ENCODE results near the gene ASB10.
A peak's percentile ranks its signal among the peaks of the same experiment; 100 is the strongest.

Gene ASB10

GRCh38 chr7:151150388-151150787, 36.7 kb downstream of the ASB10 start:
- Histone ChIP-seq H3K27me3 (ENCODE audit: insufficient read depth, low read length) (no peaks in the 10 kb centered on the region), H3K4me2 (ENCODE audit: low read length) (no peak overlapping the region), H3K36me3 (ENCODE audit: control insufficient read depth in 1 of 2, insufficient read depth in 2 of 2, low read length in 2 of 2) (no peaks in the 10 kb centered on the region), H4K12ac (ENCODE audit: low read depth, low read length) (no peak overlapping the region), H3K79me1 (ENCODE audit: low read length) (no peaks in the 10 kb centered on the region), H4K91ac (ENCODE audit: low read depth, low read length) (no peak overlapping the region), H3K23ac (ENCODE audit: low read length) (no peak overlapping the region), H2AK5ac (ENCODE audit: low read length) (no peak overlapping the region), H3K4ac (ENCODE audit: low read depth, low read length) (no peak overlapping the region), H3K9ac (ENCODE audit: low read length) (no peak overlapping the region), H3K18ac (ENCODE audit: low read length) (no peak overlapping the region), H3K14ac (ENCODE audit: low read length) (no peak overlapping the region), H2BK5ac (ENCODE audit: low read depth, low read length, poor library complexity) (no peak overlapping the region), H2BK120ac (ENCODE audit: insufficient read depth, low read length, poor library complexity) (no peak overlapping the region), H3K4me1 (ENCODE audit: control insufficient read depth in 1 of 2, insufficient read depth in 2 of 2, low read length in 2 of 2) (no peaks in the 10 kb centered on the region), H3K9me3 (ENCODE audit: insufficient read depth, low read depth, low read length) (no peaks in the 10 kb centered on the region), H2BK12ac (ENCODE audit: low read length) (no peak overlapping the region), H3K27ac (ENCODE audit: low read depth, low read length) (no peak overlapping the region), H3K4me3 (ENCODE audit: low read depth, low read length) (no peak overlapping the region), H4K8ac (ENCODE audit: low read depth, low read length) (no peak overlapping the region), H2AFZ (ENCODE audit: insufficient read depth, low read length, poor library complexity) (no peak overlapping the region), H3K79me2 (ENCODE audit: control insufficient read depth, insufficient read depth, low read length, poor library complexity) (no peaks in the 10 kb centered on the region)
- DNase-seq: peak in 1 of 2 donors; percentile 5
- no CpG with 5 or more reads among the region's 3 CpGs for WGBS (ENCODE audit: extremely low coverage, insufficient coverage, insufficient read length)

- no peak for DNase-seq
- Histone ChIP-seq H3K27ac (ENCODE audit: low read depth, low read length) (no peak overlapping the region), H2BK120ac (ENCODE audit: insufficient read depth, low read length, poor library complexity) (no peak overlapping the region), H3K4me2 (ENCODE audit: low read length) (no peak overlapping the region), H3K27me3 (ENCODE audit: insufficient read depth, low read length) (no peaks in the 10 kb centered on the region), H3K4me1 (ENCODE audit: control insufficient read depth in 1 of 2, insufficient read depth in 2 of 2, low read length in 2 of 2) (no peaks in the 10 kb centered on the region), H3K79me2 (ENCODE audit: control insufficient read depth, insufficient read depth, low read length, poor library complexity) (no peaks in the 10 kb centered on the region), H4K12ac (ENCODE audit: low read depth, low read length) (no peak overlapping the region), H3K4ac (ENCODE audit: low read depth, low read length) (no peak overlapping the region), H2BK5ac (ENCODE audit: low read depth, low read length, poor library complexity) (no peak overlapping the region), H2AFZ (ENCODE audit: insufficient read depth, low read length, poor library complexity) (no peak overlapping the region), H3K4me3 (ENCODE audit: low read depth, low read length) (no peak overlapping the region), H3K14ac (ENCODE audit: low read length) (no peak overlapping the region), H2AK5ac (ENCODE audit: low read length) (no peak overlapping the region), H3K9ac (ENCODE audit: low read length) (no peak overlapping the region), H4K8ac (ENCODE audit: low read depth, low read length) (no peak overlapping the region), H3K23ac (ENCODE audit: low read length) (no peak overlapping the region), H3K18ac (ENCODE audit: low read length) (no peak overlapping the region), H3K36me3 (ENCODE audit: control insufficient read depth in 1 of 2, insufficient read depth in 2 of 2, low read length in 2 of 2) (peaks cover 11 to 14% of the 10 kb centered on the region in 2 experiments), H4K91ac (ENCODE audit: low read depth, low read length) (no peak overlapping the region), H3K9me3 (ENCODE audit: insufficient read depth, low read depth, low read length) (no peaks in the 10 kb centered on the region), H2BK12ac (ENCODE audit: low read length) (no peak overlapping the region), H3K79me1 (ENCODE audit: low read length) (no peaks in the 10 kb centered on the region)
- WGBS (ENCODE audit: extremely low coverage, insufficient coverage, insufficient read length): no CpG with 5 or more reads among the region's 22 CpGs
These were observed 38.5 kb downstream of the ASB10 start for GRCh38 chr7:151148319-151149259.

GRCh38 chr7:151146761-151147160, 40.3 kb downstream of the ASB10 start:
- no peak overlapping the region for H3K4me3 ChIP-seq (ENCODE audit: low read depth, low read length)
- H2BK120ac ChIP-seq (ENCODE audit: insufficient read depth, low read length, poor library complexity): no peak overlapping the region
- H3K4me1 ChIP-seq (ENCODE audit: control insufficient read depth in 1 of 2, insufficient read depth in 2 of 2, low read length in 2 of 2): no peaks in the 10 kb centered on the region
- no peak overlapping the region for H2BK12ac ChIP-seq (ENCODE audit: low read length)
- H3K27ac ChIP-seq (ENCODE audit: low read depth, low read length): no peak overlapping the region
- H3K23ac ChIP-seq (ENCODE audit: low read length): no peak overlapping the region
- H4K8ac ChIP-seq (ENCODE audit: low read depth, low read length): no peak overlapping the region
- no CpG with 5 or more reads among the region's 3 CpGs for WGBS (ENCODE audit: extremely low coverage, insufficient coverage, insufficient read length)
- no peaks in the 10 kb centered on the region for H3K9me3 ChIP-seq (ENCODE audit: insufficient read depth, low read depth, low read length)
- H3K18ac ChIP-seq (ENCODE audit: low read length): no peak overlapping the region
- H3K4me2 ChIP-seq (ENCODE audit: low read length): no peak overlapping the region
- H2AK5ac ChIP-seq (ENCODE audit: low read length): no peak overlapping the region
- H3K79me2 ChIP-seq (ENCODE audit: control insufficient read depth, insufficient read depth, low read length, poor library complexity): no peaks in the 10 kb centered on the region
- no peaks in the 10 kb centered on the region for H3K27me3 ChIP-seq (ENCODE audit: insufficient read depth, low read length)
- peaks cover 29 to 32% of the 10 kb centered on the region in 2 experiments for H3K36me3 ChIP-seq (ENCODE audit: control insufficient read depth in 1 of 2, insufficient read depth in 2 of 2, low read length in 2 of 2)
- DNase-seq: no peak
- no peak overlapping the region for H2AFZ ChIP-seq (ENCODE audit: insufficient read depth, low read length, poor library complexity)
- no peak overlapping the region for H3K14ac ChIP-seq (ENCODE audit: low read length)
- H3K79me1 ChIP-seq (ENCODE audit: low read length): no peaks in the 10 kb centered on the region
- no peak overlapping the region for H4K12ac ChIP-seq (ENCODE audit: low read depth, low read length)
- no peak overlapping the region for H4K91ac ChIP-seq (ENCODE audit: low read depth, low read length)
- H3K9ac ChIP-seq (ENCODE audit: low read length): no peak overlapping the region
- H2BK5ac ChIP-seq (ENCODE audit: low read depth, low read length, poor library complexity): no peak overlapping the region
- H3K4ac ChIP-seq (ENCODE audit: low read depth, low read length): no peak overlapping the region

- H3K18ac ChIP-seq (ENCODE audit: low read length): no peak overlapping the region
- H2BK120ac ChIP-seq (ENCODE audit: insufficient read depth, low read length, poor library complexity): no peak overlapping the region
- no peak overlapping the region for H4K91ac ChIP-seq (ENCODE audit: low read depth, low read length)
- no peaks in the 10 kb centered on the region for H3K4me1 ChIP-seq (ENCODE audit: control insufficient read depth in 1 of 2, insufficient read depth in 2 of 2, low read length in 2 of 2)
- no peak overlapping the region for H3K9ac ChIP-seq (ENCODE audit: low read length)
- H3K36me3 ChIP-seq (ENCODE audit: control insufficient read depth in 1 of 2, insufficient read depth in 2 of 2, low read length in 2 of 2): peaks cover 45 to 51% of the 10 kb centered on the region in 2 experiments
- H3K79me1 ChIP-seq (ENCODE audit: low read length): no peaks in the 10 kb centered on the region
- H2AK5ac ChIP-seq (ENCODE audit: low read length): no peak overlapping the region
- no peak for DNase-seq
- H3K4ac ChIP-seq (ENCODE audit: low read depth, low read length): no peak overlapping the region
- no peak overlapping the region for H4K8ac ChIP-seq (ENCODE audit: low read depth, low read length)
- H3K79me2 ChIP-seq (ENCODE audit: control insufficient read depth, insufficient read depth, low read length, poor library complexity): no peaks in the 10 kb centered on the region
- H2AFZ ChIP-seq (ENCODE audit: insufficient read depth, low read length, poor library complexity): no peak overlapping the region
- H3K9me3 ChIP-seq (ENCODE audit: insufficient read depth, low read depth, low read length): no peaks in the 10 kb centered on the region
- H4K12ac ChIP-seq (ENCODE audit: low read depth, low read length): no peak overlapping the region
- WGBS (ENCODE audit: extremely low coverage, insufficient coverage, insufficient read length): no CpG with 5 or more reads among the region's 7 CpGs
- no peak overlapping the region for H3K23ac ChIP-seq (ENCODE audit: low read length)
- H2BK12ac ChIP-seq (ENCODE audit: low read length): no peak overlapping the region
- no peak overlapping the region for H3K14ac ChIP-seq (ENCODE audit: low read length)
- H3K4me2 ChIP-seq (ENCODE audit: low read length): no peak overlapping the region
- H3K27me3 ChIP-seq (ENCODE audit: insufficient read depth, low read length): no peaks in the 10 kb centered on the region
- H3K4me3 ChIP-seq (ENCODE audit: low read depth, low read length): no peak overlapping the region
- H3K27ac ChIP-seq (ENCODE audit: low read depth, low read length): no peak overlapping the region
- H2BK5ac ChIP-seq (ENCODE audit: low read depth, low read length, poor library complexity): no peak overlapping the region
These were observed 42.7 kb downstream of the ASB10 start for GRCh38 chr7:151144387-151144786.
